ENCODE data around the gene RIN3. TPM values are rescaled to one million over a fixed set of nuclear protein-coding genes. Genes with fewer than 3 reads are reported as not detected.

RIN3 gene
- total and polyA plus RNA-seq, 2 of the 4 experiments (the other 2 are of a cell fraction) = 2.5 to 11.1 TPM

GRCh38 chr14:92502541-92503286 is 10.9 kb upstream of the RIN3 start (continued):
- TF ChIP-seq SMC3 (IDR thresholded peaks at IDR 0.05; ENCODE audit: low read depth, low read length) = no peak

- Histone ChIP-seq H3K4me3 (ENCODE audit: insufficient read depth, low read depth, low read length) (no peak overlapping the region), H2BK120ac (ENCODE audit: low read depth, low read length) (peak overlapping the region; percentile 66), H3K18ac (ENCODE audit: low read depth, low read length) (peak overlapping the region; percentile 30; the same call in 1 of the 2 replicates), H3K9me3 (ENCODE audit: control insufficient read depth, insufficient read depth, low read length) (no peaks in the 10 kb centered on the region), H2BK20ac (ENCODE audit: low read depth, low read length) (peak overlapping the region; percentile 74), H3K27ac (ENCODE audit: insufficient read depth, low read length) (peak overlapping the region; percentile 14; the same call in 1 of the 2 replicates), H3K9ac (ENCODE audit: low read depth, low read length) (no peak overlapping the region), H3K4ac (ENCODE audit: low read depth, low read length) (peak overlapping the region; percentile 70), H2BK5ac (ENCODE audit: low read depth, low read length, poor library complexity, severe bottlenecking) (peak overlapping the region; percentile 63), H3K27me3 (ENCODE audit: control insufficient read depth, insufficient read depth, low read length) (no peaks in the 10 kb centered on the region), H3K9me1 (ENCODE audit: insufficient read depth, low read length) (peaks cover 30% of the 10 kb centered on the region), H2AFZ (replicated peaks; ENCODE audit: low read length, poor library complexity) (peak overlapping the region; percentile 67), H3K79me1 (ENCODE audit: low read depth in 1 of 2, low read length in 2 of 2) (peaks cover 0 to 5% of the 10 kb centered on the region in 2 experiments; a peak in 1 of 4 replicates), H4K91ac (ENCODE audit: insufficient read depth, low read depth, low read length) (peak overlapping the region; percentile 78), H2AK9ac (replicated peaks; ENCODE audit: low read depth, low read length, poor library complexity) (peak overlapping the region; percentile 16), H3K36me3 (ENCODE audit: control insufficient read depth, insufficient read depth, low read length) (no peaks in the 10 kb centered on the region), H2BK15ac (ENCODE audit: low read depth, low read length) (peak overlapping the region; percentile 79; the same call in 1 of the 3 replicates), H3K4me1 (ENCODE audit: control insufficient read depth, insufficient read depth, low read length) (peaks cover 18% of the 10 kb centered on the region), H2AK5ac (ENCODE audit: low read depth, low read length) (peak overlapping the region; percentile 65), H3K14ac (replicated peaks; ENCODE audit: low read depth, low read length) (peak overlapping the region; percentile 78), H4K20me1 (ENCODE audit: insufficient read depth, low read length) (no peaks in the 10 kb centered on the region), H3K23ac (ENCODE audit: low read depth, low read length) (peak overlapping the region; percentile 36; the same call in 1 of the 2 replicates), H3K4me2 (ENCODE audit: low read depth, low read length) (no peak overlapping the region), H4K5ac (ENCODE audit: low read depth, low read length) (peak overlapping the region; percentile 11; the same call in 1 of the 2 replicates), H4K8ac (ENCODE audit: low read depth in 2 of 2, low read length in 2 of 2) (peak overlapping the region; percentile 69 to 74; a peak in 3 of 4 replicates), H3K56ac (ENCODE audit: extremely low read depth, insufficient read depth, low read length) (peak overlapping the region; percentile 1; the same call in 1 of the 2 replicates)
- ChIA-PET CTCF (interaction anchor here (0.7 kb wide), 1 partner anchor 30 kb away, joined by 3 read pairs; no protein-coding TSS in a partner anchor), POLR2A (ENCODE audit: unreplicated experiment) (interaction anchor here (0.7 kb wide), 1 partner anchor 831 kb away, joined by 13 read pairs; no protein-coding TSS in a partner anchor)
- WGBS, 2 experiments (ENCODE audit: extremely low coverage in 2 of 2, insufficient read length in 1 of 2) = 42% methylated on average over 2 of the region's 4 CpGs; no CpG with 5 or more reads in 1 of the 2 experiments
- DNase-seq = peak; percentile 70
- dilution Hi-C loops (cut with HindIII; ENCODE audit: low sequenced_read_pairs, unreplicated experiment) (no loop called here), in situ Hi-C loops (cut with MboI; ENCODE audit: low sequenced_read_pairs) (no loop called here), intact Hi-C loops (cut with micrococcal nuclease) (no loop called here)
- TF ChIP-seq POLR2A (IDR thresholded peaks at IDR 0.05; ENCODE audit: low read depth, low read length) (no peak), MAFK (IDR thresholded peaks at IDR 0.05; ENCODE audit: low read depth, low read length) (no peak), RFX5 (IDR thresholded peaks at IDR 0.05; ENCODE audit: low read depth, low read length) (no peak), RCOR1 (IDR thresholded peaks at IDR 0.05; ENCODE audit: insufficient replicate concordance, low read length) (no peak), FOS (IDR thresholded peaks at IDR 0.05; ENCODE audit: low read depth, low read length) (no peak; the same call in 1 of the 2 replicates), SMC3 (IDR thresholded peaks at IDR 0.05; ENCODE audit: low read depth, low read length) (no peak)
- BruUV-seq (replicated peaks) = no TSS peak
- peak; percentile 85 for ATAC-seq (ENCODE audit: low read depth)
Measured at GRCh38 chr14:92503756-92504491, 9.7 kb upstream of the RIN3 start.
